Measurements from ENCODE around the gene KLF16. TPM values are rescaled to one million over a fixed set of nuclear protein-coding genes. Genes with fewer than 3 reads are reported as not detected.

Gene KLF16
- total RNA-seq, 5 donors from 2014 or later (not counting 1 experiment from before 2014, with no cell fraction given) = 29.8 to 61.4 (median 32.7) TPM

DNA sequence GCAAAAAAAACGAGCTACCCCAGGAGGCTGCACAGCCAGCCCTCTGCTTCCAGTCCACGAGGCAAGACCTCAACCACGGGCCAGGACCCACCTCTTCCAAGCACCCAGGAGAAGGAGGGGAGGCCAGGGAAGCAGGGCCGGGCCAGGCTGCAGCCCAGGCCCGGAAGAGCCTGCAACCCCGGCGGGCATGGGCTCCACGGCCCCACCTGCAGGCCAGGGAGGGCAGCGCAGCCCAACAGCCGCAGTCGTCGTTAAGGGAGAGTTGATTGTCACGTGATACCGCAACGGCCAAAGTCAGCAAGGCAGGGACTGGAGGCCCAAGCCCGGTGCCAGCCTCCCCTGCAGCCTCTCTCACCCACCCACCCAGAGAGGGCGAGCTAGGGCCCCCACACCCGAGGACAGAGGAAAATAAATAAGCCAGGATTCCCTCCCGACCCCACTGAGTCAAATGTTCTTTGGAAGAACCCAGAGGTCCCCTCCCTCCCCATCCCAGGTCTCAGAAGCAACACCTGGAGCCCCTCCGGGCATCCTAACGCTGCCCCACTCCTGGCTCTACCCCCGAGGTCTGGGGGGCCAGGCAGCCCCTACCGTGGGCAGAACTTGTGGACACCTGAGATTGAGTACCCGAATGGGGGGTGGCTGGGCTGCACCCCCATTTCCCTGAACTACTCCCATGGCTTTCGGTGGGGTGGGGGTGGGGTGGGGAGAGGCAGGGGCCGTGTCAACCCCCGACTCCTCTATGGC, 9.9 kb downstream of the KLF16 start:
- no peaks in the 10 kb centered on the region for H3K36me3 Mint-ChIP-seq
- H3K4me3 ChIP-seq (ENCODE audit: control insufficient read depth in 1 of 2, extremely low read depth in 1 of 2, low read length in 1 of 2) = peak overlapping the region in 1 of 2 donors; percentile 15
- peaks cover 44 to 63% (median 60%) of the 10 kb centered on the region in 3 donors for H3K4me1 Mint-ChIP-seq
- H3K4me1 ChIP-seq (ENCODE audit: control insufficient read depth in 1 of 2, extremely low read depth in 1 of 2, insufficient read depth in 2 of 2, low read length in 2 of 2) = peaks cover 48 to 83% of the 10 kb centered on the region in 2 experiments
- peak overlapping the region; percentile 41 to 79 (median 51) for H3K4me3 Mint-ChIP-seq
- H3K27ac ChIP-seq (ENCODE audit: low read length) = peak overlapping the region; percentile 71
- H3K27me3 Mint-ChIP-seq = no peaks in the 10 kb centered on the region
- WGBS (ENCODE audit: insufficient coverage) = 11% methylated on average over 12 of the region's 27 CpGs
- no peaks in the 10 kb centered on the region for H3K9me3 ChIP-seq
- peak overlapping the region; percentile 93 for H3K27ac Mint-ChIP-seq
- DNase-seq (peak; percentile 52 to 89 (median 72)), ATAC-seq (replicated peaks in 1 of 4) (peak; percentile 15 to 26 (median 17))
- no peaks in the 10 kb centered on the region for H3K27me3 ChIP-seq (replicated peaks in 1 of 2; ENCODE audit: control insufficient read depth in 2 of 2, extremely low read depth in 1 of 2, insufficient read depth in 2 of 2, low read length in 1 of 2)
- CTCF ChIA-PET = interaction anchor here (0.6 to 0.7 kb wide), 2 partner anchors 48 to 180 kb away, joined by 5 read pairs; no protein-coding TSS in a partner anchor
- POLR2A ChIA-PET = no interaction called here
- H3K9me3 Mint-ChIP-seq = no peaks in the 10 kb centered on the region
- H3K36me3 ChIP-seq (ENCODE audit: control insufficient read depth in 2 of 2, extremely low read depth in 1 of 2, insufficient read depth in 1 of 2, low read length in 1 of 2) = no peaks in the 10 kb centered on the region

DNA sequence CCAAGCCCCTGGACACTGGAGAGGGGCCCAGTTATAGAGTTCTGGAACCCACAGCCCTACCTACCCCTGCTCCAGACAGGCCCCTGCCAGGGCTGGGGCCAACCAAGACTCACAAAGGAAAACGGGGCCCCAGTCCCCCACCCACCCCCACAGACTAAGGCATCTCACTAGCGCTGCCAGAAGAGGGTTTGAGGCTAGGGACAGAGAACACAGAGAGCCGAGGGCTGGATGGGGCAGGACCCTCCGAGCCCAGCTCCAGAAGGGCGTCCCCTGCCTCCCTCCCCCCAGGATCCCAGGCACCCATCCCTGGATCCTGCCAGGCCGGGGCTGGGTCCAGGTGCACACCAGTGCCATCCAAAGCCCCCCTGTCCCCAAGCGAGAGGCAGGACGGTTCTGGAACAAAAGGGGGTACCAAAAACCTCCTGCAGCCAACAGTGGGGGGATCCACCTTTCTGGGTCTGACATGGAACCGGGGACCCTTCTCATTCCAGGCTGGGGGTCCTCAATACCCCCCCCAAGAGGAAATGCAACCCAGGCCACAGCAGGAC, 10.7 kb downstream of the KLF16 start:
- Histone ChIP-seq H3K27me3 (replicated peaks in 1 of 2; ENCODE audit: control insufficient read depth in 2 of 2, extremely low read depth in 1 of 2, insufficient read depth in 2 of 2, low read length in 1 of 2) (no peaks in the 10 kb centered on the region), H3K4me1 (ENCODE audit: control insufficient read depth in 1 of 2, extremely low read depth in 1 of 2, insufficient read depth in 2 of 2, low read length in 2 of 2) (peaks cover 42 to 78% of the 10 kb centered on the region in 2 experiments), H3K4me3 (ENCODE audit: control insufficient read depth in 1 of 2, extremely low read depth in 1 of 2, low read length in 1 of 2) (peak overlapping the region; percentile 34 to 72), H3K27ac (ENCODE audit: low read length) (peak overlapping the region; percentile 71), H3K9me3 (no peaks in the 10 kb centered on the region), H3K36me3 (ENCODE audit: control insufficient read depth in 2 of 2, extremely low read depth in 1 of 2, insufficient read depth in 1 of 2, low read length in 1 of 2) (no peaks in the 10 kb centered on the region)
- 57% methylated on average over 6 of the region's 9 CpGs for WGBS (ENCODE audit: insufficient coverage)
- Mint-ChIP-seq H3K36me3 (no peaks in the 10 kb centered on the region), H3K4me3 (peak overlapping the region in 1 of 3 donors; percentile 79), H3K27me3 (no peaks in the 10 kb centered on the region), H3K9me3 (no peaks in the 10 kb centered on the region), H3K27ac (peak overlapping the region; percentile 93), H3K4me1 (peaks cover 36 to 58% (median 53%) of the 10 kb centered on the region in 3 donors)
- CTCF ChIA-PET = interaction anchor here in 1 of 2 donors (0.6 kb wide), 1 partner anchor 49 kb away, joined by 5 read pairs; no protein-coding TSS in a partner anchor
- ATAC-seq (replicated peaks in 1 of 4) (no peak), DNase-seq (no peak)
- POLR2A ChIA-PET = no interaction called here

- DNase-seq = peak in 34 of 35 experiments; percentile 53 to 88 (median 77)
- H3K27ac ChIP-seq (ENCODE audit: low read length) = peak overlapping the region; percentile 71
- no peaks in the 10 kb centered on the region for H3K27me3 ChIP-seq (replicated peaks in 1 of 2; ENCODE audit: control insufficient read depth in 2 of 2, extremely low read depth in 1 of 2, insufficient read depth in 2 of 2, low read length in 1 of 2)
- peaks cover 47 to 79% of the 10 kb centered on the region in 2 experiments for H3K4me1 ChIP-seq (ENCODE audit: control insufficient read depth in 1 of 2, extremely low read depth in 1 of 2, insufficient read depth in 2 of 2, low read length in 2 of 2)
- H3K36me3 ChIP-seq (ENCODE audit: control insufficient read depth in 2 of 2, extremely low read depth in 1 of 2, insufficient read depth in 1 of 2, low read length in 1 of 2) = no peaks in the 10 kb centered on the region
- ChIA-PET CTCF (no interaction called here), POLR2A (interaction anchor here in 1 of 2 donors (0.6 kb wide), 1 partner anchor 8 kb away, joined by 13 read pairs; no protein-coding TSS in a partner anchor)
- peak overlapping the region; percentile 34 to 72 for H3K4me3 ChIP-seq (ENCODE audit: control insufficient read depth in 1 of 2, extremely low read depth in 1 of 2, low read length in 1 of 2)
- peaks cover 42 to 62% (median 58%) of the 10 kb centered on the region in 3 donors for H3K4me1 Mint-ChIP-seq
- H3K27ac Mint-ChIP-seq = peak overlapping the region; percentile 27 to 44
- H3K4me3 Mint-ChIP-seq = peak overlapping the region in 2 of 3 donors; percentile 41 to 79
- H3K36me3 Mint-ChIP-seq = no peaks in the 10 kb centered on the region
- WGBS (ENCODE audit: insufficient coverage) = 13% methylated on average over 52 of the region's 66 CpGs
- no peaks in the 10 kb centered on the region for H3K9me3 Mint-ChIP-seq
- peak in 3 of 4 experiments; percentile 10 to 44 (median 11) for ATAC-seq (replicated peaks in 1 of 4)
- no peaks in the 10 kb centered on the region for H3K9me3 ChIP-seq
- no peaks in the 10 kb centered on the region for H3K27me3 Mint-ChIP-seq
Measured at GRCh38 chr19:1851654-1852580, 11.5 kb downstream of the KLF16 start.

DNA sequence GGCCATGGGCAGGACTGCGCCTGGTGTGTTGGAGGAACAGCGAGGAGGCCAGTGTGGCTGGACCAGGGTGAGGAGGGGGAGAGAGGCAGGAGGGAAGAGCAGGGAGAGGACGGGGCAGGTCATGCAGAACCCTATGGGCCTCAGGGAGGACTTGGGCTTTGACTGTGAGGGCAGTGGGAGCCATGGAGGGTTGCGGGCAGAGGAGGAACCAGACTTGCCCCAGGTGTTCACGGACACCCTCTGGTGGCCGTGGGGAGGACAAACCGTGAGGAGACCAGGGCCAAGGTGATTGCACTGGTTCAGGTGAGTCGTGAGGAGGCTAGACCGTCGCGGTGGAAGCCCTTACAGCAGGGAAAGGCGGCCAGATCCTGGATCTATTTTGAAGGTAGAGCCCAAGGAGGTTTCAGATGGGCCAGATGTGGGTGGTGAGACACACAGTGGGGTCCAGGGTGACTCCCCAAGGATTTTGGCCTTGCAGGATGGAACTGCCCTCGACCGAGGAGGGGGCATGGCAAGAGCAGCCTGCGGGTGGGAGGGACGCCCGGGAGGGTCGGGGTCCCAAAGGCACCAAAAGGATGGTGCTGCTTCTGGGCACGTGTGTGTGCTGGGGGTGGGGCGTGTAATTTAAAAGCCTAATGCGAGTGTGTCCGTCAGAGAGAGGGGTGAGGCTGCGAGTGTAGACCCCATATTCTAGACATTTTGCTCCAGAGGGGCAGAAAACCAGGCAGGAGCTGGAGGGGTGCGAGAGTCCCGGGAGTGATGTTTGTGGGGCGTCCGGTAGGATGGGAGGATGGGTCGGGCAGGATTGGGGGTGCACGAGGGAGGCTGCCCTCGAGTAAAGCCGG, 12.3 kb downstream of the KLF16 start:
- Histone ChIP-seq H3K27ac (ENCODE audit: low read length) (peak overlapping the region; percentile 71), H3K4me3 (ENCODE audit: control insufficient read depth in 1 of 2, extremely low read depth in 1 of 2, low read length in 1 of 2) (peak overlapping the region in 1 of 2 donors; percentile 52), H3K27me3 (replicated peaks in 1 of 2; ENCODE audit: control insufficient read depth in 2 of 2, extremely low read depth in 1 of 2, insufficient read depth in 2 of 2, low read length in 1 of 2) (no peaks in the 10 kb centered on the region), H3K9me3 (no peaks in the 10 kb centered on the region), H3K36me3 (ENCODE audit: control insufficient read depth in 2 of 2, extremely low read depth in 1 of 2, insufficient read depth in 1 of 2, low read length in 1 of 2) (peaks cover 0 to 4% of the 10 kb centered on the region in 2 donors), H3K4me1 (ENCODE audit: control insufficient read depth in 1 of 2, extremely low read depth in 1 of 2, insufficient read depth in 2 of 2, low read length in 2 of 2) (peaks cover 44 to 81% of the 10 kb centered on the region in 2 experiments)
- Mint-ChIP-seq H3K4me3 (peak overlapping the region in 2 of 3 donors; percentile 28 to 64), H3K9me3 (no peaks in the 10 kb centered on the region), H3K4me1 (peaks cover 51 to 68% (median 63%) of the 10 kb centered on the region in 3 donors), H3K27me3 (no peaks in the 10 kb centered on the region), H3K36me3 (no peaks in the 10 kb centered on the region), H3K27ac (peak overlapping the region; percentile 82 to 86)
- 86% methylated on average over 25 of the region's 31 CpGs for WGBS (ENCODE audit: insufficient coverage)
- CTCF ChIA-PET = no interaction called here
- ATAC-seq (replicated peaks in 1 of 4) (no peak), DNase-seq (peak in 1 of 35 experiments; percentile 34)
- POLR2A ChIA-PET = interaction anchor here in 1 of 2 donors (0.6 kb wide), 1 partner anchor 9 kb away, joined by 13 read pairs; no protein-coding TSS in a partner anchor

GRCh38 chr19:1849886-1850398, 13.4 kb downstream of the KLF16 start:
- Histone ChIP-seq H3K4me1 (ENCODE audit: control insufficient read depth in 1 of 2, extremely low read depth in 1 of 2, insufficient read depth in 2 of 2, low read length in 2 of 2) (peaks cover 37 to 82% of the 10 kb centered on the region in 2 experiments), H3K4me3 (ENCODE audit: control insufficient read depth in 1 of 2, extremely low read depth in 1 of 2, low read length in 1 of 2) (no peak overlapping the region), H3K27ac (ENCODE audit: low read length) (no peak overlapping the region), H3K27me3 (replicated peaks in 1 of 2; ENCODE audit: control insufficient read depth in 2 of 2, extremely low read depth in 1 of 2, insufficient read depth in 2 of 2, low read length in 1 of 2) (no peaks in the 10 kb centered on the region), H3K9me3 (no peaks in the 10 kb centered on the region), H3K36me3 (ENCODE audit: control insufficient read depth in 2 of 2, extremely low read depth in 1 of 2, insufficient read depth in 1 of 2, low read length in 1 of 2) (peaks cover 0 to 10% of the 10 kb centered on the region in 2 donors)
- H3K36me3 Mint-ChIP-seq = no peaks in the 10 kb centered on the region
- no peaks in the 10 kb centered on the region for H3K27me3 Mint-ChIP-seq
- peak overlapping the region; percentile 73 to 81 for H3K27ac Mint-ChIP-seq
- ATAC-seq (replicated peaks in 1 of 4) (no peak), DNase-seq (no peak)
- ChIA-PET POLR2A (no interaction called here), CTCF (interaction anchor here in 1 of 2 donors (0.5 kb wide), 1 partner anchor 49 kb away, joined by 5 read pairs; no protein-coding TSS in a partner anchor)
- H3K9me3 Mint-ChIP-seq = no peaks in the 10 kb centered on the region
- peak overlapping the region in 2 of 3 donors; percentile 22 to 64 for H3K4me3 Mint-ChIP-seq
- peaks cover 47 to 69% (median 64%) of the 10 kb centered on the region in 3 donors for H3K4me1 Mint-ChIP-seq
- 94% methylated on average over 6 of the region's 10 CpGs for WGBS (ENCODE audit: insufficient coverage)
